Caco-2 (cell line): ENCODE data around the gene SEZ6. TPM values are rescaled to one million over a fixed set of nuclear protein-coding genes. Genes with fewer than 3 reads are reported as not detected.

Experiments used
- BruUV-seq: library from RNA; stranded (reverse); fragments of 400-500 nt; replicated peaks from 2 replicates; lab custom pipeline; 2021; lab: Mats Ljungman, UMichigan
- CTCF ChIA-PET: fragments of 300-600 bp; sonication (Branson Sonifier 250); formaldehyde crosslinking; loops from one replicate; lab custom pipeline; 2022; ENCODE audit warnings: antibody characterized with exemption; lab: Charles Lee
- POLR2A ChIA-PET: fragments of 300-600 bp; sonication (Branson Sonifier 250); formaldehyde crosslinking; loops from one replicate; lab custom pipeline; 2022; ENCODE audit warnings: antibody characterized with exemption; lab: Charles Lee
- DNase-seq, 2 experiments: peaks; one replicate each; pipeline versions ENCODE4 v3.0.0 to v3.0.0-alpha.2; 2020 to 2022
- H3K27me3 ChIP-seq: replicated peaks from 2 replicates; pipeline ENCODE4 v1.6.0; 2011; ENCODE audit warnings: low read length; ENCODE audit not compliant: control insufficient read depth, insufficient read depth
- H3K36me3 ChIP-seq: 2 replicates; pipeline ENCODE4 v1.5.1; 2011; ENCODE audit warnings: low read length; ENCODE audit not compliant: control insufficient read depth, insufficient read depth
- H3K4me1 ChIP-seq: fragments of 250-450 bp; sonication (Bioruptor Pico); 2 replicates; pipeline ENCODE4 v1.5.1; 2020; ENCODE audit warnings: mild to moderate bottlenecking
- H3K4me3 ChIP-seq: 2 replicates; pipeline ENCODE4 v1.5.1; 2011; ENCODE audit warnings: low read depth, mild to moderate bottlenecking, control low read depth, low read length
- H3K9me3 ChIP-seq: fragments of 250-450 bp; sonication (Bioruptor Pico); 2 replicates; pipeline ENCODE4 v1.5.1; 2020; ENCODE audit warnings: mild to moderate bottlenecking, moderate library complexity
- H3K27ac Mint-ChIP-seq: one replicate; pipeline ENCODE4 v1.8.0; 2022; ENCODE audit warnings: mixed read lengths; ENCODE audit not compliant: unreplicated experiment
- H3K27me3 Mint-ChIP-seq: one replicate; pipeline ENCODE4 v1.8.0; 2022; ENCODE audit warnings: mixed read lengths; ENCODE audit not compliant: insufficient read depth, unreplicated experiment
- H3K36me3 Mint-ChIP-seq: one replicate; pipeline ENCODE4 v1.8.0; 2022; ENCODE audit warnings: mild to moderate bottlenecking, mixed read lengths; ENCODE audit not compliant: insufficient read depth, unreplicated experiment
- H3K4me1 Mint-ChIP-seq: one replicate; pipeline ENCODE4 v1.8.0; 2022; ENCODE audit warnings: low read depth, mixed read lengths; ENCODE audit not compliant: unreplicated experiment
- H3K4me3 Mint-ChIP-seq: one replicate; pipeline ENCODE4 v1.8.0; 2022; ENCODE audit warnings: mild to moderate bottlenecking, moderate library complexity, mixed read lengths; ENCODE audit not compliant: unreplicated experiment
- H3K9me3 Mint-ChIP-seq: one replicate; pipeline ENCODE4 v1.8.0; 2022; ENCODE audit warnings: mixed read lengths; ENCODE audit not compliant: unreplicated experiment
- intact Hi-C: fragments of 100-400 bp; cut with micrococcal nuclease; formaldehyde crosslinking; loops from one replicate; pipeline ENCODE4 v1.10.0; 2022; ENCODE audit not compliant: unreplicated experiment
- total RNA-seq: library from RNA; stranded (reverse); gene quantifications from 2 replicates; pipeline ENCODE4 v1.2.3, GENCODE V29; 2022
- TF ChIP-seq, protein P1 (sequence below), 2 experiments: fragments of 200-600 bp in 1 of 2; IDR thresholded peaks; 1 replicate in 1 of 2; 2 replicates in 1 of 2; pipeline versions ENCODE4 v1.5.1 to v1.8.0; 2011 to 2022; ENCODE audit warnings: antibody characterized with exemption in 1 of 2, control low read depth in 1 of 2, inconsistent platforms in 1 of 2, low read depth in 1 of 2, low read length in 1 of 2, mild to moderate bottlenecking in 1 of 2, moderate library complexity in 1 of 2; ENCODE audit not compliant: insufficient read depth in 1 of 2, severe bottlenecking in 1 of 2, unreplicated experiment in 1 of 2

SEZ6 gene
- total RNA-seq, 1 experiment from 2014 or later = not detected

DNA sequence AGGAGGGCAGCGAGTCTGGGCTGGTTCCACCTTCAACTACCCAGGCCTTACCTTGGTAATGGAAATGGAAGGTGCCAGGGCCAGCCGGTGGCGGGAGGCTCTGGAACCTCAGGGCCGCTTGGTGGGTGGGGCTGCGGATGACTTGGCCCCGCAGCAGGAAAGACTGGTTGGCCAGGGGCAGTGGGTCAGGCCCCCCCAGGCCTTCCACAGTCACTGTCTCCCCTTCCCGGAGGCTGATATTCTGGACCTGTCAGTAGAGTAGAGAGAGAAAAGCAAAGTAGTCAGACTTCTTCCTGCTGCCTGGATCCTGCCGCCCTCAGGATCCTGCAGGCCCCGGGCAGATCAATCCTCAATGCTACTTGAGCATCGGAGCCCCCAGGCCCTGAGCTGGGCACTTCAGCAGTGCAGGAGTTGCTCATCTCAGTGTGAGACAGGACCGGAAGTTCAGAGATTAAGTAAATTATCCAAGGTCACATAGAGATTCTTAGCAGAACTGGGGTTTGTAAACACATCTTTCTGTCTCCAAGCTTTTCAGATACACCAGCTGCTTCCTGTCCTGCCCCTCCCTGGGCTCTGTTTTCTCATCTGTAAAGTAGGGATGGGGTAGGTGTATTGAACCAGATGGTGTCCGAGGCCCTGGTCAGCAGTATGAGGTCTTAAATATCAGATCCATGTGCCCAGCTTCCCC lies 36.0 kb downstream of the SEZ6 start:
- CTCF ChIA-PET = interaction anchor here (0.8 kb wide), 1 partner anchor 147 kb away, joined by 4 read pairs; no protein-coding TSS in a partner anchor
- TF ChIP-seq, protein P1, sequence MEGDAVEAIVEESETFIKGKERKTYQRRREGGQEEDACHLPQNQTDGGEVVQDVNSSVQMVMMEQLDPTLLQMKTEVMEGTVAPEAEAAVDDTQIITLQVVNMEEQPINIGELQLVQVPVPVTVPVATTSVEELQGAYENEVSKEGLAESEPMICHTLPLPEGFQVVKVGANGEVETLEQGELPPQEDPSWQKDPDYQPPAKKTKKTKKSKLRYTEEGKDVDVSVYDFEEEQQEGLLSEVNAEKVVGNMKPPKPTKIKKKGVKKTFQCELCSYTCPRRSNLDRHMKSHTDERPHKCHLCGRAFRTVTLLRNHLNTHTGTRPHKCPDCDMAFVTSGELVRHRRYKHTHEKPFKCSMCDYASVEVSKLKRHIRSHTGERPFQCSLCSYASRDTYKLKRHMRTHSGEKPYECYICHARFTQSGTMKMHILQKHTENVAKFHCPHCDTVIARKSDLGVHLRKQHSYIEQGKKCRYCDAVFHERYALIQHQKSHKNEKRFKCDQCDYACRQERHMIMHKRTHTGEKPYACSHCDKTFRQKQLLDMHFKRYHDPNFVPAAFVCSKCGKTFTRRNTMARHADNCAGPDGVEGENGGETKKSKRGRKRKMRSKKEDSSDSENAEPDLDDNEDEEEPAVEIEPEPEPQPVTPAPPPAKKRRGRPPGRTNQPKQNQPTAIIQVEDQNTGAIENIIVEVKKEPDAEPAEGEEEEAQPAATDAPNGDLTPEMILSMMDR (IDR thresholded peaks at IDR 0.05; ENCODE audit: insufficient read depth in 1 of 2, low read depth in 1 of 2, low read length in 1 of 2, severe bottlenecking in 1 of 2, unreplicated experiment in 1 of 2) = no peak
- intact Hi-C loops = no loop called here
- POLR2A ChIA-PET = no interaction called here
- H3K36me3 ChIP-seq = no peaks in the 10 kb centered on the region
- Mint-ChIP-seq H3K36me3 (no peaks in the 10 kb centered on the region), H3K4me1 (peaks cover 5% of the 10 kb centered on the region), H3K27me3 (no peaks in the 10 kb centered on the region), H3K27ac (no peak overlapping the region), H3K4me3 (no peak overlapping the region), H3K9me3 (no peaks in the 10 kb centered on the region)
- H3K4me1 ChIP-seq = 0 out of 2 replicates have a peak, but pooled peaks cover 3% of the 10 kb centered on the region
- no peaks in the 10 kb centered on the region for H3K9me3 ChIP-seq
- DNase-seq = no peak
- BruUV-seq = no TSS peak
- H3K27me3 ChIP-seq = no peaks in the 10 kb centered on the region
- H3K4me3 ChIP-seq = no peak overlapping the region

GRCh38 chr17:28968914-28969295 lies 36.9 kb downstream of the SEZ6 start:
- no peak for DNase-seq
- no peaks in the 10 kb centered on the region for H3K27me3 Mint-ChIP-seq
- H3K36me3 Mint-ChIP-seq = no peaks in the 10 kb centered on the region
- H3K4me3 Mint-ChIP-seq = no peak overlapping the region
- H3K36me3 ChIP-seq = no peaks in the 10 kb centered on the region
- no peaks in the 10 kb centered on the region for H3K27me3 ChIP-seq
- no peak overlapping the region for H3K4me3 ChIP-seq
- no TSS peak for BruUV-seq
- peaks cover 8% of the 10 kb centered on the region; the same call in 1 of the 2 replicates for H3K4me1 ChIP-seq
- H3K27ac Mint-ChIP-seq = no peak overlapping the region
- TF ChIP-seq, protein P1 (IDR thresholded peaks at IDR 0.05; ENCODE audit: insufficient read depth in 1 of 2, low read depth in 1 of 2, low read length in 1 of 2, severe bottlenecking in 1 of 2, unreplicated experiment in 1 of 2) = no peak
- peaks cover 5% of the 10 kb centered on the region for H3K4me1 Mint-ChIP-seq
- intact Hi-C loops = no loop called here
- no peaks in the 10 kb centered on the region for H3K9me3 Mint-ChIP-seq
- ChIA-PET POLR2A (no interaction called here), CTCF (interaction anchor here (0.8 kb wide), 2 partner anchors 141 to 148 kb away, joined by 3 to 4 read pairs; no protein-coding TSS in a partner anchor)
- no peaks in the 10 kb centered on the region for H3K9me3 ChIP-seq

GRCh38 chr17:28968231-28968913 lies 37.5 kb downstream of the SEZ6 start:
- Histone ChIP-seq H3K36me3 (no peaks in the 10 kb centered on the region), H3K27me3 (no peaks in the 10 kb centered on the region), H3K4me1 (peaks cover 8% of the 10 kb centered on the region; the same call in 1 of the 2 replicates), H3K4me3 (no peak overlapping the region), H3K9me3 (no peaks in the 10 kb centered on the region)
- no peaks in the 10 kb centered on the region for H3K27me3 Mint-ChIP-seq
- intact Hi-C loops = no loop called here
- no TSS peak for BruUV-seq
- no peak overlapping the region for H3K4me3 Mint-ChIP-seq
- no peak overlapping the region for H3K27ac Mint-ChIP-seq
- no peaks in the 10 kb centered on the region for H3K36me3 Mint-ChIP-seq
- CTCF ChIA-PET = interaction anchor here (0.7 to 1.1 kb wide), 4 partner anchors 141 to 149 kb away, joined by 3 to 6 read pairs (median 4); no protein-coding TSS in a partner anchor
- POLR2A ChIA-PET = no interaction called here
- H3K9me3 Mint-ChIP-seq = no peaks in the 10 kb centered on the region
- DNase-seq = no peak
- peaks cover 6% of the 10 kb centered on the region for H3K4me1 Mint-ChIP-seq
- TF ChIP-seq, protein P1 (IDR thresholded peaks at IDR 0.05; ENCODE audit: insufficient read depth in 1 of 2, low read depth in 1 of 2, low read length in 1 of 2, severe bottlenecking in 1 of 2, unreplicated experiment in 1 of 2) = no peak
